Activated CD4-positive, alpha-beta T cell treated with anti-CD3 and anti-CD28 coated beads, Interleukin-2, amount 10 ng/mL, durations not matched to agents 7 days and 5 days (primary cell): ENCODE measurements around the gene RCC1. TPM values are rescaled to one million over a fixed set of nuclear protein-coding genes. Genes with fewer than 3 reads are reported as not detected.
A peak's percentile ranks its signal among the peaks of the same experiment; 100 is the strongest.
"Not testable (repeated sequence)": the region's sequence is repeated elsewhere in the genome, so short reads cannot be mapped to it uniquely, and the experiment has no call there.

Source experiments
- CTCF ChIA-PET: fragments of 350-600 bp; sonication (Branson Sonifier 250); formaldehyde crosslinking; loops from one replicate; lab custom pipeline; 2021; ENCODE audit warnings: antibody characterized with exemption; lab: Charles Lee
- POLR2A ChIA-PET: fragments of 350-600 bp; sonication (Branson Sonifier 250); formaldehyde crosslinking; loops from one replicate; lab custom pipeline; 2021; ENCODE audit warnings: antibody characterized with exemption; lab: Charles Lee
- DNase-seq: peaks from one replicate; pipeline ENCODE4 v3.0.0-alpha.2; 2020
- H3K27ac Mint-ChIP-seq: one replicate; pipeline ENCODE4 v1.8.0; 2021; ENCODE audit warnings: mild to moderate bottlenecking, moderate library complexity, mixed read lengths
- H3K27me3 Mint-ChIP-seq: one replicate; pipeline ENCODE4 v1.8.0; 2021; ENCODE audit warnings: mixed read lengths
- H3K36me3 Mint-ChIP-seq: one replicate; pipeline ENCODE4 v1.8.0; 2021; ENCODE audit warnings: low read depth, mixed read lengths
- H3K4me1 Mint-ChIP-seq: one replicate; pipeline ENCODE4 v1.8.0; 2021; ENCODE audit warnings: mixed read lengths
- H3K4me3 Mint-ChIP-seq: one replicate; pipeline ENCODE4 v1.8.0; 2021; ENCODE audit warnings: mild to moderate bottlenecking, moderate library complexity, mixed read lengths
- H3K9me3 Mint-ChIP-seq: one replicate; pipeline ENCODE4 v1.8.0; 2021; ENCODE audit warnings: mixed read lengths
- total RNA-seq, 2 experiments: library from RNA; stranded (reverse); gene quantifications; one replicate each; pipeline ENCODE4 v1.2.3, GENCODE V29; 2021

The RCC1 gene
- total RNA-seq, 2 experiments from 2014 or later = 76.2 to 76.5 TPM

- Mint-ChIP-seq H3K4me3 (no peak overlapping the region), H3K27me3 (no peaks in the 10 kb centered on the region), H3K27ac (no peak overlapping the region), H3K9me3 (no peaks in the 10 kb centered on the region), H3K36me3 (peaks cover 38% of the 10 kb centered on the region), H3K4me1 (peaks cover 2% of the 10 kb centered on the region)
- no peak for DNase-seq
- CTCF ChIA-PET = interaction anchor here (0.6 kb wide), 1 partner anchor 51 kb away, joined by 3 read pairs; no protein-coding TSS in a partner anchor
- POLR2A ChIA-PET = no interaction called here
Measured at GRCh38 chr1:28535180-28535579, 29.3 kb downstream of the RCC1 start.

GRCh38 chr1:28537457-28538199 is 31.8 kb downstream of the RCC1 start:
- Mint-ChIP-seq H3K36me3 (peaks cover 21% of the 10 kb centered on the region), H3K9me3 (no peaks in the 10 kb centered on the region), H3K4me1 (no peaks in the 10 kb centered on the region), H3K27ac (no peak overlapping the region), H3K4me3 (no peak overlapping the region), H3K27me3 (no peaks in the 10 kb centered on the region)
- DNase-seq = no peak
- ChIA-PET CTCF (interaction anchor here (1.4 kb wide), 1 partner anchor 14 kb away, joined by 4 read pairs; no protein-coding TSS in a partner anchor), POLR2A (interaction anchor here (0.5 kb wide), 1 partner anchor 24 kb away, joined by 3 read pairs; no protein-coding TSS in a partner anchor)

- POLR2A ChIA-PET = no interaction called here
- no peak for DNase-seq
- Mint-ChIP-seq H3K4me3 (no peak overlapping the region), H3K9me3 (no peaks in the 10 kb centered on the region), H3K4me1 (no peaks in the 10 kb centered on the region), H3K36me3 (peaks cover 21% of the 10 kb centered on the region), H3K27ac (no peak overlapping the region), H3K27me3 (no peaks in the 10 kb centered on the region)
- CTCF ChIA-PET = interaction anchor here (1.4 kb wide), 1 partner anchor 13 kb away, joined by 4 read pairs; no protein-coding TSS in a partner anchor
Measured at GRCh38 chr1:28538286-28538685, 32.4 kb downstream of the RCC1 start.

GRCh38 chr1:28540651-28541050 is 34.8 kb downstream of the RCC1 start:
- H3K4me3 Mint-ChIP-seq = no peak overlapping the region
- ChIA-PET CTCF (no interaction called here), POLR2A (no interaction called here)
- H3K27me3 Mint-ChIP-seq = no peaks in the 10 kb centered on the region
- H3K36me3 Mint-ChIP-seq = peaks cover 13% of the 10 kb centered on the region
- H3K27ac Mint-ChIP-seq = no peak overlapping the region
- DNase-seq = no peak
- H3K9me3 Mint-ChIP-seq = no peaks in the 10 kb centered on the region
- H3K4me1 Mint-ChIP-seq = no peaks in the 10 kb centered on the region

- CTCF ChIA-PET = interaction anchor here (0.5 to 0.6 kb wide), 3 partner anchors 25 to 92 kb away, joined by 3 to 5 read pairs (median 4); no protein-coding TSS in a partner anchor
- not testable (repeated sequence) for DNase-seq, H3K4me1 Mint-ChIP-seq, H3K4me3 Mint-ChIP-seq, H3K27me3 Mint-ChIP-seq, H3K9me3 Mint-ChIP-seq, H3K27ac Mint-ChIP-seq, H3K36me3 Mint-ChIP-seq
- POLR2A ChIA-PET = interaction anchor here (0.6 kb wide), 1 partner anchor 38 kb away, joined by 4 read pairs; no protein-coding TSS in a partner anchor
Measured at GRCh38 chr1:28541414-28542015, 35.7 kb downstream of the RCC1 start.

- H3K9me3 Mint-ChIP-seq = no peaks in the 10 kb centered on the region
- CTCF ChIA-PET = interaction anchor here (0.5 to 1.2 kb wide), 3 partner anchors 21 to 154 kb away, joined by 3 read pairs; no protein-coding TSS in a partner anchor
- no peaks in the 10 kb centered on the region for H3K4me1 Mint-ChIP-seq
- no peak overlapping the region for H3K27ac Mint-ChIP-seq
- DNase-seq = no peak
- no peaks in the 10 kb centered on the region for H3K36me3 Mint-ChIP-seq
- H3K27me3 Mint-ChIP-seq = no peaks in the 10 kb centered on the region
- POLR2A ChIA-PET = no interaction called here
- H3K4me3 Mint-ChIP-seq = no peak overlapping the region
Measured at GRCh38 chr1:28545246-28545628, 39.4 kb downstream of the RCC1 start.

GRCh38 chr1:28548318-28548717 is 42.5 kb downstream of the RCC1 start:
- ChIA-PET CTCF (no interaction called here), POLR2A (interaction anchor here (0.6 kb wide), 1 partner anchor 225 kb away, joined by 3 read pairs; no protein-coding TSS in a partner anchor)
- Mint-ChIP-seq H3K9me3 (no peaks in the 10 kb centered on the region), H3K4me3 (no peak overlapping the region), H3K36me3 (peaks cover 3% of the 10 kb centered on the region), H3K4me1 (peaks cover 12% of the 10 kb centered on the region), H3K27me3 (no peaks in the 10 kb centered on the region), H3K27ac (no peak overlapping the region)
- no peak for DNase-seq

- peaks cover 18% of the 10 kb centered on the region for H3K36me3 Mint-ChIP-seq
- no peaks in the 10 kb centered on the region for H3K9me3 Mint-ChIP-seq
- ChIA-PET CTCF (interaction anchor here (0.6 to 1.7 kb wide), 5 partner anchors 14 to 120 kb away, joined by 3 to 4 read pairs (median 3); no protein-coding TSS in a partner anchor), POLR2A (interaction anchor here (0.5 to 3.3 kb wide), 2 partner anchors 30 to 95 kb away, joined by 9 to 22 read pairs; no protein-coding TSS in a partner anchor)
- no peak for DNase-seq
- no peaks in the 10 kb centered on the region for H3K27me3 Mint-ChIP-seq
- no peak overlapping the region for H3K4me3 Mint-ChIP-seq
- H3K4me1 Mint-ChIP-seq = peaks cover 29% of the 10 kb centered on the region
- H3K27ac Mint-ChIP-seq = no peak overlapping the region
Measured at GRCh38 chr1:28551381-28551780, 45.5 kb downstream of the RCC1 start.

- ChIA-PET POLR2A (interaction anchor here (0.6 to 3.3 kb wide), 3 partner anchors 11 to 165 kb away, joined by 3 to 22 read pairs (median 3); no protein-coding TSS in a partner anchor), CTCF (interaction anchor here (0.6 to 2.0 kb wide), 10 partner anchors 10 to 463 kb away, joined by 3 to 8 read pairs (median 3); partner anchors contain the start of gene YTHDF2)
- Mint-ChIP-seq H3K4me1 (peaks cover 29% of the 10 kb centered on the region), H3K27ac (peak within 1 kb of the TSS; percentile 97), H3K9me3 (no peaks in the 10 kb centered on the region), H3K27me3 (no peaks in the 10 kb centered on the region), H3K36me3 (peaks cover 23% of the 10 kb centered on the region), H3K4me3 (peak within 1 kb of the TSS; percentile 94)
- DNase-seq = peak; percentile 98
Measured at GRCh38 chr1:28552758-28553663, 47.2 kb downstream of the RCC1 start, which contains the start of gene TRNAU1AP. Gene TRNAU1AP, plus strand, starts transcription at chr1:28553085. Its CDS starts 26 bp downstream, at chr1:28553111.

GRCh38 chr1:28560886-28561285 is 55.0 kb downstream of the RCC1 start:
- POLR2A ChIA-PET = no interaction called here
- Mint-ChIP-seq H3K27ac (no peak overlapping the region), H3K4me1 (no peaks in the 10 kb centered on the region), H3K9me3 (no peaks in the 10 kb centered on the region), H3K4me3 (no peak overlapping the region), H3K36me3 (peaks cover 57% of the 10 kb centered on the region), H3K27me3 (no peaks in the 10 kb centered on the region)
- CTCF ChIA-PET = no interaction called here
- no peak for DNase-seq

GRCh38 chr1:28564310-28564709 is 58.5 kb downstream of the RCC1 start:
- ChIA-PET POLR2A (interaction anchor here (1.0 kb wide), 1 partner anchor 12 kb away, joined by 3 read pairs; the partner anchor contains the start of gene TRNAU1AP), CTCF (interaction anchor here (0.6 to 2.2 kb wide), 5 partner anchors 11 to 316 kb away, joined by 3 to 8 read pairs (median 3); partner anchors contain the start of gene TRNAU1AP)
- Mint-ChIP-seq H3K36me3 (peaks cover 60% of the 10 kb centered on the region), H3K27ac (no peak overlapping the region), H3K4me3 (no peak overlapping the region), H3K27me3 (no peaks in the 10 kb centered on the region), H3K9me3 (no peaks in the 10 kb centered on the region), H3K4me1 (no peaks in the 10 kb centered on the region)
- DNase-seq = no peak
